Eye (tissue), 1 donor: Measurements from ENCODE around the gene HYDIN.
A peak's percentile ranks its signal among the peaks of the same experiment; 100 is the strongest.

ENCODE experiments used
- DNase-seq: peaks from one replicate; pipeline ENCODE4 v3.0.0-alpha.2; 2015

Gene HYDIN

DNA sequence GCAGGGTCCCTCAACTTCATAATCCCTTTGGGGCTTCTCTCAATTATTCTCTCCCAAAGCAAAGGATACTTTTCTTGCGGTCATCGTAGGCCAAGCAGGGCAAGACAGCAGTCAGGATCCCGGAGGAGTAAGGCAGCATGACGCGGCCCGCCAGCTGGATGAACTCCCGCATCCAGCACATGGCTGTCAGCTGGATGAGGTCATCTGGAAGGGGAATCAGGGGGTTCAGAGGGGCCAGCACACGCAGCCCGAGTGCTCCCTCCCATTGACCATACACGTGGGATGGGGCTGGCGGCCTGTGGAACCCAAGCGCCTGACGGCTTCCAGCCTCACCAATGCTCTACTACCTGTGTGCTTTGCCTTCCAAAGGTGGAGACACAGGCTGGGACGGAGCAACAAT is 448.7 kb downstream of the HYDIN start:
- DNase-seq: no peak

DNA sequence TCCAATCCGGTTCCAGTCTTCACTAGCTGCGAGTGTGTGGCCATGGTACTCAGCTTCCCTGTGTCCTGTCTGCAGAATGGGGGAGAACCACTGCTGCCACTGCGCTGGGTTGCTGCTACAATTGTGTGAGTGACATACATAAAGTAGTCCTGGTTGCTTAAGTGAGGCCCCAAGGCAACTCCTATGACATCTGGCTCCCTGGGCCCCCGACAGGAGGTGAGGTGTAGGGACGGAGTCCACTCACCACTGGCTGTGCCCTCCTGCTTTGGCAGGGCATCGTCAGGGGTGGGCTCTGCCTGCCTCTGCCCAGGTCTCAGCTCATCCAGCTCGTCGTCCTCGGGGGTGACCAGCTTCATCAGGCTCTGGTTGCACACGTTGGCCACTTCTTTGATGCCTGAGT is 450.0 kb downstream of the HYDIN start:
- no peak for DNase-seq

DNA sequence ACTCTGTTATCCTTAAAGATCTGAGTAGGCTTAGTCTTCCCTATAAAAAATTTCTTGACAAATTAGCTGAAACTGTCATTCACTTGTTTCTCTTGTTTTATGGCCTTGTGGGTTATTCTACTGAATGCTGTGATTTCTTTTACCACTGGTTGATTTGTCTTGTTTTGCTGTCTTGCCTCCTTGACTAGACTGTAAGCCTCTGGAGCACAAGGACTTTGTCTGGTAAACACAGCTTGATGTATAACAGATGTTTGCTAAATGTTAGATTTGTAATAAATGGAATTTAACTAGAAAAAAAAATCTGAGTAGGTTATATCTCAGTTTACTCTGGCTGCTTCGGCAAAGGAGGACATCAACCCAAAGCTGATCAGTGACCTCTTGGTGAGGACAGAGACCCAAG is 451.2 kb downstream of the HYDIN start:
- no peak for DNase-seq

DNA sequence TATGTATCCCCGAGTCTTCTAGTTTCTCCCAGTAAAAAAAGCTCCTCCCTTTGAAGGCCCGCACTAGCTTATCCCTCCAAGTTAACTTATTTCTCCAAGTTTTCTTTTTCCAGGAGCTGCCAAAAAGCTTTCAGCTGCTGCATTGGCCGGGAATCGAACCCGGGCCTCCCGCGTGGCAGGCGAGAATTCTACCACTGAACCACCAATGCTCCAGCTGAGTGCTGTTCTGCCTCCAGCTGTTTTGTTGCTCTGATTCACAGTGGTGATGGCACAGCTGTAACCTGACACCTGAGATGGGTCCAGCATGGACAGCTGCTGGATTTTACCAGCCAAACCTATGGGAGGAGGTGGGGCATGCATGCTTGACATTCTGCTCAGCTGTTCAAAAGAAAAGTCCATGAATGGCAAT is 451.6 kb downstream of the HYDIN start:
- DNase-seq: peak; percentile 85

DNA sequence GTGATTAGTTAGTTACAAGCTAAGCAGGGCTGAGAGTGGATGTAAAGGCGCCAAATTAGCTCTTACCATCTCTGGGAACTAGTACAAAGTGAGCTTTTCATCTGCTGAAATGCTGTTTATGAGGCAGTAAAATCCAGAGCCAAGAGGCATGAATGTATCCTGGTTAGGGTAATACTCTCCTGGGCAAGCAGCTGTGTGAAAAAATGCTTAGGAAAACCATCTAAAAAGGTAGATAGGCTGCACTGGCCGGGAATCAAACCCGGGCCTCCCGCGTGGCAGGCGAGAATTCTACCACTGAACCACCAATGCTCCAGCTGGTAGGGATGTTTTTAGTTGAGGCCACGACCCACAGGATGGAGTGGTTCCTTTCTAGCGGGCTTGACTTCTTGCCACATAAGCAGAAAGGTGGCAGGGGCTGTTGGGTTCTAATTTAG is 452.5 kb downstream of the HYDIN start:
- no peak for DNase-seq

DNA sequence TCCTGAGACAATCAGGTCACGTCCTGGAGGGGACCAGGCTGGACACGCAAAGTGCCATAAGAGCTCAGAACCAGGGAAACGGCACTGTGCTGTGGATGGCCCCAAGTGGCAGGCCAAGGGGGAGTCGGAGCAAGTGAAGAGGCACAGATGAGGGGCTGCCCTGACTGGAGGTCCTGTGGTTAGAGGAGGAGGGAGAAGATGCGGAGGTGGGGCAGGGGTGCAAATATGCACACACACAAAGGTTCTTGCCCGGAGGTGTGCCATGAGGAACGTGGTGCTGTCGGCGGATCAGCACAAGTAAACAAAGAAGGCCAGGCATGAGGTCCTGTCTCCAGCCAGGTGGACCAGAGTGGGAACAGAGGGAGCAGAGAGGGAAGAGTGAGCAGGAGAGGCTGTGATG is 453.0 kb downstream of the HYDIN start:
- no peak for DNase-seq

DNA sequence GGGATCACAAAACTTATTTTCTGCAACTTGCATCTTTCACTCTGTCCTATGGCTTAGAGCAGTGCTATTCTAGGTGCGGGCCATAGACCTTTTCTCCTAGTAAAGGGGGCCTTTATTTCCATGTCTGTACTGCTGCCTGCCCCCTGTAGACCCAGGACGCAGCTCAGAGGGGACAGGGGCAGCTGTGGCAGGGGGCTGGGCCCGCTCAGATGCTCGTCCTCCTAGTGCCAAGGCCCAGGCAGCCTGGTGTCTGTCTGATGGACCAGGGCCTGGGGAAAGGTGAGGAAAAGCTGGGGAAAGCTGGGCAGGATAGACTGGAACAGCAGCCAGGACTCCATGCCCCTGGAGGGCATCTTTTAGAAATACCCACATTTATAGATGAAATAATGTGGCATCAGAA is 455.1 kb downstream of the HYDIN start:
- no peak for DNase-seq

DNA sequence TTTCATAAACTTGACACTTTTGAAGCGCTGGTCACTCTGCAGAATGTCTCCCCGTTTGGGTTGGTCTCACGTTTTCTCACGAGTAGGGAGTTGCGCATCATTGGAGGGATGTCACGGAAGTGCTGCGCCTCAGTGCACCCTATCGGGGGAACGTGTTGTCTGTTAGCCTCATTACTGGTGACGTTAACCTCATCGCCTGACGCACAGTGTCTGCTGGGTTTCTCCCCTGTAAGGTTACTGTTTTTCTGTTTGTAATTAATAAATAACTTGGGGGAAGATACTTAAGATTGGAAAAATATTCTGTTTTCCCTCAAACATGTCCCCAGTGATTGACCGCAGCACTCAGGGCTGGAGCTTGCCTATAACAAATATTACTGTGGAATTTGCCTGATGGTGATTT is 456.3 kb downstream of the HYDIN start:
- no peak for DNase-seq

DNA sequence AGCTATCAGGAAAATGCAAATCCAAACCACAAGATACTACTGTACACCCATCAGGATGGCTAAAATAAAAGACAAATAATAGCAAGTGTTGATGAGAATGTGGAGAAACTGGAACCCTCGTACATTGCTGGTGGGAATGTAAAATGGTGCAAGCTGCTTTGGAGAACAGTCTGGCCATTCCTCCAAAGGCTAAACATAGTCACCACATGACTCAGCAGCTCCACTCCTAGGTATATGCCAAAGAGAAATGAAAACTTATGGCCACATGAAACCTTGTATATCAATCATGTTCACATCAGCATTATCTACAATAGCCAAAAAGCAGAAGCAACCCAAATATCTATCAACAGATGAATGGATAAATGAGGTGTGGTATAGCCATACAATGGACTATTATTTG is 458.0 kb downstream of the HYDIN start:
- no peak for DNase-seq

DNA sequence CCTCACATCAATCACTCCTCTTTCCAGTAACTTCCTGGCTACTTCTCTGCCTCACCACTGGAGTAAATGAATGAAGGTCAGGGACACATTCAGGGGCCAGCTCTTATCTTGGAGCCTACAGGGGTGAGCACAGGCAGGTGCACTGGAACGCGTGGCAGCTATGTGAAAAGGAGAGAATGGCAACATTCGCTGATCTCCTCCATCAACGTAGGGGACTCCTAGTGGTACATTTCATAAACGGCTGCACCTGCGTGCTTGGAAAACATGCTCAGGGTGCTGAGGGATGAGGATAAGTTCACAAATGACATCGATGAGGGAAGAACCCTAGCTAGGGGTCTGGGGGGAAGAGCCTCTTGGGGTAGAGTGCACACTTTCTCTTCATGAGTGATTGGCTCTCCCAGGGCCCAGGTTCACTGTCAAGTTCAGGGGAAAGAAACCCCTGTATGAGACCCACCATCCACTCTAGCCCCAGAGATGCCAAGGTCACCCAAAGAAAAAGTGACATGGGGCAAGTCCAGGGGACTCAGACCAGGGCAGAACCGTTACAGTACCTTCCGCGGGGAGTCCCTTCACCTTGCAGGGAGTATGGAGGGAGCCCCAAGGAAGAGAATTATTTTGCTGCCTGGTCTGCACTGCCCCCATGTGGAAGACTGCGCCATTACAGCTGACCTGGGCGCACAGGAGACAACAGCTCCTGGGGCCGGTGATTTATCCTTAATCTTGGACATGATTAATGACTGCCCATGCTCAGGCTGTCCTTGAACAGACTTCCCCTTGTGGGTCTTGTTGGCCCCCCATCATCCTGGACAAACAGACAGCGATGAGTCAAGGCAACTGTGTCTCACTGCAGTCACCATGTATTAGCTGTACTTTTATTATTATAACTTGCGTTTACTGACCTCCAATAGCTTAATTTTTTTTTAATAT is 459.6 kb downstream of the HYDIN start:
- peak; percentile 84 for DNase-seq

DNA sequence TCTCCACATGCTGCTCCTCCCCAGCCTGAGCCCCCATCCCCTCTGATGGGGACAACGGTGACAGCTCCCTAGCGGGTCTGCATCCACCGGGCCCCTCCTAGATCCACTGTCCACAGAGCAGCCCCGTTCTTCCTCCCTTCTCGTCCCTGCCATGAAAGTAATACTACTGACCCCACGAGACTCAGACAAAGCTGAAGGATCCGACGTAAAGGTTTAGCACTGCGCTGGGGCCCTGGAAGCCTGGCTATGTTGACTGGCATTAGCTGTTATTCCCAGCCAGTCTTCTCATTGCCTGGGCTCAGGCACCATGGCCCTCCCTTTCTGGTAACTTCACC is 460.3 kb downstream of the HYDIN start:
- no peak for DNase-seq

DNA sequence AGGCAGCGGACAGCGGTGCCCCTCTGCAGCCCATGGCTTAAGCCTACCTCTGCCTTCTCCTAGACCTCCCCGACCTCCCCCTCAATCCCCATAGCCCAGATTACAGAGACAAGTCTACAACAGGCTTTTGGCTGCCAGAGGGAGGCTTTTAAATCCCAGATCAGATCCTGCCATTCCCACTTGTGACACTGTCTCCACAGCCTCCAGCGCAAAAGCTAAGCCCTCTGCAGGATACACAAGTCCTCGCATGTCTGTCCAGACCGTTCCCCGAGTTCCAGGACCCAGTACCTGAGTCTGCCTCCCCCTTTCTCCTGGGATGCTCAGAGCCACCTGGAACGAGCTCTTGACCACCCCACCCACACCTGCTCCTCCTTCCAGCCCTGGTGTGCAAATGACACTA is 460.8 kb downstream of the HYDIN start:
- DNase-seq: no peak

DNA sequence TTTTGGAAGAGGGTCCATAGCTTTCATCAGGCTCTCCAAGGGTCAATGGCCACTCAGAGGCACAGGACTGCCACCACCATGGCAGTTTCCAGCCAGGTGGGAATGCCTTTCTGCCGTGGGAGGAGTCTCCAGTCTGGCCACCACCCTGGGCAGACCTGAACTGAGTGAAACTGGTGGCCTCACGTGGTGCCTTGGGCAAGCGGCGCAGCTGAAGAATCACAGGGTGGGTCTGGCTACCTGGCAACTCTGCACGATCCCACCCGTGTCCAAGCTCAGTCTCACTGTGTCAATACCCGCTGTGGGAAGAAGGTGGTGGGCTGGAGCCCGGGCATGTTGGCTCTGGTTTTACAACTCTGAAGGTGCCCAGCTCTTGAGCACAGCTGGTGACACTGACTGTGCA is 461.4 kb downstream of the HYDIN start:
- no peak for DNase-seq

DNA sequence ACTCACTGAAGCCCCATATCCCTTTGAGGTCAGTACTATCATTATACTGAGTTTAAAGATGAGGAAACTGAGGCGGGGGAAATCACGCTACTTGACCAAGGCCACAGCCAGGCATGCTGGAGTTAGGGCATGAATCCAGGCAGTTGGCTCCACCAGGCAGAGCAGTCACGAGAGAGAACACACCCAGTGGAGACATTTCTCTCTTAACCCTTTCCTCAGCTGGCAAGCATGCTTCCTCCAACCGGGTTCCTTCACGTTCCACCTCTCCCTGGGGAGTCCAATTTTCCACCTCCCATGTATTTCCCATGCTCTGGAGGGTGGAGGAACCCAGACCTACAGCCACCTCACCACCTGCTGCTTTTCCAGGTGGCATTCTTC is 462.3 kb downstream of the HYDIN start:
- no peak for DNase-seq

DNA sequence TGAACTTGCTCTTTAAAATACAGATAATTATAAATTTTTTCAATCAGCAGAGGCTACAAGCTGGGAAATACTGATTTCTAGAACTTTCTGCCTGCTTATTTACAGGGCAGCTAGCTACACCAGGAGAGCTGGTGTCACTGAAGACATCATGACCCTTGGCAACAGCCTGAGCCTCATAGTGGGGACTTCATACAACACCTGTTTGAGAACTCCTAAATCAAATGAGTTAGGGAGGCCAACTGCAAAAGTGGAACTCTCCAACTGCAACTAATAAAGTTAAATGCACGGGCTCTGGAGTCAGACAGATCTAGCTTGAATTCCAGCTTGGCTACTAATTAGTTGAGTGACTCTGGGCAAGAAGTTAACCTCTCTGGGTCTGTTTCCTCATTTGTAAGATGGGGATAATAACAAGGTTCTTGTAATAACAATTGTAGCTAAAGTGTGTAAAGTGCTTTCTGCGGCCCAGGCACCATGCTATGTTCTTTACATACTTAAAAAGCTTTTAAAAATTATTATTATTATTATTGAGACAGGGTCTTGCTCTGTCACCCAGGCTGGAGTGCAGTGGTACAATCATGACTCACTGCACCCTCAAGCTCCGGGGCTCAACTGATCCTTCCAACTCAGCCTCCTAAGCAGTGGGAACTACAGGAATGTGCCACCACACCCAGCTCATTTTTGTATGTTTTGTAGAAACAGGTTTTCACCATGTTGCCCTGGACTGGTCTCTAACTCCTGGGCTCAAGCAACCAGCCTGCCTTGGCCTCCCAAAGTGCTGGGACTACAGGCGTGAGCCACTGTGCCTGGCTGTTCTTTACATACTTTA is 462.9 kb downstream of the HYDIN start:
- no peak for DNase-seq

DNA sequence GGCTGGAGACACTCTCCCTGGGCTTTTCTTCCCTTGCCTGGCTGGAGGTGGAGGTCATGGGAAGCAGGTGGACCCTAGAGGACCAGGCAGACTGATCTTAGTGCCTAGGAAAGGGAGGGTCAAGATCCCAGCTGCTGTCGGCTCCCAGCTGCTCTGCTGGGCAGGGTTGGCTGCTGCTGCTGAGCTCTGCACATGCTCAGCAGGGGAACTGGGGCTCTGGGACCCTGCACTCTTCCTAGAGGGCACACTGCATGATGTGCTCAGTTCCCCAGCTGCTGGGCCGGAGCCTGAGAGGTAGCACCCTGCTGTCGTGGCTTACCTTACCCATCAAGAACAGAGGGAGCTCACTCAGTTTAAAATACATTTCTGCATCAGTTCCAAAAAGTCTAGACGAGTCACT is 463.9 kb downstream of the HYDIN start:
- no peak for DNase-seq

DNA sequence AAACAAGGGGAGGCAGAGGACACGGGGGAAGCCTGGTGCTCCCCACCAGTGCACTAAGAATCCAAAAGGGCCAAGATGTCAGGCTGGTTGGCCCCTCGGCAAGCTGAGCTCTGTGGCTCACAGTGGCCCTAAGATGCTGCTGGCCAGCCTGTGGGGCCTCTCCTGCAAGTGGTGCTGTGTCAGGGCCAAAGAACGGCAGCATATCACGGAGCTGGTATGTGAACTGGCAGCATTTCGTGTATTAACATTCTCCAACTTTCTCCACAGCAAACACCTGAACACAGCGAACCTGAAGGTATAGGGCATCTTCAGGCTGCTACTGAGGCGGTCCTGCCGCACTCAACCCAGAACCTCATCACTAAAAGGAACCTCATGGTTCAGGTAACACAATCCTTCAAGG is 464.3 kb downstream of the HYDIN start:
- no peak for DNase-seq

DNA sequence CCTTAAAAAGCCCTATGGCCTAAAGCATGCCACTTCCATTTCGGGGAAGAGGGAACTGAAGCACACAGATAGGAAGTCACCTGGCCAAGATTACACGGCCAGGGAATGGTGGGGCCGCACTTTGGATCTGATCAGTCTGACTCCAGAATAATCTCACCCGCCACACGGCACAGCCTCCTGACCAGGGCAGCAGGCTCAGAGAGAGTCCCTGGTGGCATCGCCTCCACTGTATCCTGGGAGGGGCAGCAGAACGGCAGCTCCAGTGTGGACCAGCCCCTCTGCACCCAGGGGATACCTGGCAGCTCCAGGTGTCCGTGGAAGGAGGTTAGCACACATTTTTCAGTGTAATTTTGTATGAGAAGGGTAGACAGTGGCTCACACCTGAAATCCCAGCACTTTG is 465.0 kb downstream of the HYDIN start:
- DNase-seq: no peak

DNA sequence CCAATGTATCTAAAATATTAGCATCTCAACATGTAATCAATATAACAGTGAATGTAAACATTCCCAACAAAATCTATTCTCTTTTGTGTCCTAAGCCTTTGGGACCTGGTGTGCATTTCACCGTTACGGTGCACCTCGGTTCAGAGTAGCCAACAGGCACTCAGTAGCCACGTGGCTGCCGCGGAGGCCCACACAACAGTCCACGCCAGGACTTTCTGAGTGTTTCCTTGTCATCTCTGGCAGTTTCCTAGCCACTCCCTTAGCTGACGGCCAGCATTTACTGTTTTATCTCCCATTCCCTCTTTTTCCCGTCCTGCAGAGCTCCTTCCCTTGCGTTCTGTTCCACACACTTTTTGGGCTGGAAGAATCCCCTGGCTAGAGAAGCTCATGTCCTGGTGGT is 465.9 kb downstream of the HYDIN start:
- no peak for DNase-seq

DNA sequence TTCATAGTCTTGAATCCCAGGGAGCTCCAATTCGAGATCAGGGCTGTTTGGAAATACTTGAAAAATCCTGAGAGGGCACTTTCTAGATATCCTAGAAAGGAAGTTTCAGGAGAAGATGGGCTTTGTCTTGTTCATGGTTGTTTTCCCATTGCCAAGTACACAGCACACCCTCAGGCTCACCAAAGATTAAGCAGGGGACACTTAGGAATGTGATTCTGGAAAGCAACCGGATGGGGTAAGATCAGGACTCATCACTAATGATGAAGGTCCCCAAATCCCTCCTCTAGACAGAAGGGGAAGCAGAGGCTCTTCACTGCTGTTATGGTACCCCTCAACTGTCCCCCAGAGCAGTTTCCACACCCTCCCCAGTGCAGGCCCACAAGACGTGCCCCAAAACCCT is 470.3 kb downstream of the HYDIN start:
- DNase-seq: no peak

DNA sequence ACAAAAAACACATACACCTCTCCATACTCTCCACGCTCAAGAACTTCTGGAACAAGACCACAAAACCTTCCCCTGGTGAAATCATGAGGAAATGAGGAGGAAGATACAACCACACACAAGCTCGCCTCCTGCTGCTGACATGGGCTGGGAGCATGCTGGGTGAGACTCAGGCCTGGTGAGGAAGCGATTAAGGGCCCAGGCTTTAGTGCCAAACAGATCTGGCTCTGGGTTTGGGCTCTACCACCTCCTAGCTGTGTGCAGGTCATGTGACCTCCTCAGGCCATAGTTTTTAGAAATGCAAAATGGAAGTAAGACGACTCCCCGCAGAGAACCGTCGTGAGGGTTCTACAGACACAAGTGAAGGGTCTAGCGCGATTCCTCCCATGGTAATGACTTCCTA is 470.9 kb downstream of the HYDIN start:
- no peak for DNase-seq

DNA sequence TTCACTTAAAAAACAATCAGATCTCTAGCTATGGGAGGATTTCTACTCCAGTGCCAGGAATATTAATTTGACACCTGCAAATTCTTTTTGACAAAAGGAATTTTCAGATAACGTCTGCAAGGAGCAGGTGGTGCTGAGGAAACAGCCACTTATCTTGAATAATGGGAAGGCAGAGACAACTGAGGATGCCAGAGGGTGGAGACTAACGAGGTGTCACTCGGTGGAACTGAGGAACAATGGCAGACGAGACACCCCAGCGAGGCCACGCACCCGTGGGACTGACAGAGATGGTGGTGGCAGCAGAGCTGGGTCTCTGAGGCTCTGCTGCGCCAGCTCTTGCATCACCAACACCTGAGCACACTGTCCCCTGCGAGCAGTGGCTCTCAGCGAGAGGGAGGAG is 471.7 kb downstream of the HYDIN start:
- no peak for DNase-seq
